WI38 (cell line): ENCODE data around the gene MCCC1.
"Not testable (repeated sequence)": the region's sequence is repeated elsewhere in the genome, so short reads cannot be mapped to it uniquely, and the experiment has no call there.

Experiments used
- H3K4me3 ChIP-seq: 2 replicates; pipeline ENCODE4 v1.5.1; 2011; ENCODE audit warnings: low read depth, mild to moderate bottlenecking, control low read depth, low read length
- CTCF ChIP-seq: IDR thresholded peaks from 2 replicates; pipeline ENCODE4 v1.5.1; 2012; ENCODE audit warnings: low read depth, mild to moderate bottlenecking, control low read depth, low read length

Gene MCCC1

GRCh38 chr3:183008303-183008702 is 91.0 kb downstream of the MCCC1 start:
- TF ChIP-seq CTCF, result no peak
- H3K4me3 ChIP-seq, result no peak overlapping the region

- H3K4me3 ChIP-seq, result no peak overlapping the region
- no peak for TF ChIP-seq CTCF
These were observed 92.8 kb downstream of the MCCC1 start for GRCh38 chr3:183006396-183007002.

GRCh38 chr3:182999767-183000166 is 99.5 kb downstream of the MCCC1 start:
- TF ChIP-seq CTCF, result no peak

GRCh38 chr3:182993486-182994201 is 105.7 kb downstream of the MCCC1 start:
- not testable (repeated sequence) for H3K4me3 ChIP-seq

More at GRCh38 chr3:182999767-183000166, 99.5 kb downstream of the MCCC1 start:
- no peak overlapping the region for H3K4me3 ChIP-seq

- TF ChIP-seq CTCF, result no peak
These were observed 109.7 kb downstream of the MCCC1 start for GRCh38 chr3:182989566-182989965.

GRCh38 chr3:182986021-182986420 is 113.3 kb downstream of the MCCC1 start:
- no peak for TF ChIP-seq CTCF
- H3K4me3 ChIP-seq, result no peak overlapping the region

More at GRCh38 chr3:182989566-182989965, 109.7 kb downstream of the MCCC1 start:
- H3K4me3 ChIP-seq, result no peak overlapping the region

- no peak for TF ChIP-seq CTCF
- H3K4me3 ChIP-seq, result no peak overlapping the region
These were observed 115.4 kb downstream of the MCCC1 start for GRCh38 chr3:182983876-182984275.
